RCC 7860 (cell line): ENCODE results near the gene DNASE2.

Source experiments
- DNase-seq: peaks from one replicate; pipeline ENCODE4 v3.0.0-alpha.2; 2015; ENCODE audit warnings: low spot score
- FAIRE-seq: peaks from 2 replicates; lab custom pipeline; 2012; peaks lifted over from hg19 to GRCh38; lab: Jason Lieb, UNC

Gene DNASE2

DNA sequence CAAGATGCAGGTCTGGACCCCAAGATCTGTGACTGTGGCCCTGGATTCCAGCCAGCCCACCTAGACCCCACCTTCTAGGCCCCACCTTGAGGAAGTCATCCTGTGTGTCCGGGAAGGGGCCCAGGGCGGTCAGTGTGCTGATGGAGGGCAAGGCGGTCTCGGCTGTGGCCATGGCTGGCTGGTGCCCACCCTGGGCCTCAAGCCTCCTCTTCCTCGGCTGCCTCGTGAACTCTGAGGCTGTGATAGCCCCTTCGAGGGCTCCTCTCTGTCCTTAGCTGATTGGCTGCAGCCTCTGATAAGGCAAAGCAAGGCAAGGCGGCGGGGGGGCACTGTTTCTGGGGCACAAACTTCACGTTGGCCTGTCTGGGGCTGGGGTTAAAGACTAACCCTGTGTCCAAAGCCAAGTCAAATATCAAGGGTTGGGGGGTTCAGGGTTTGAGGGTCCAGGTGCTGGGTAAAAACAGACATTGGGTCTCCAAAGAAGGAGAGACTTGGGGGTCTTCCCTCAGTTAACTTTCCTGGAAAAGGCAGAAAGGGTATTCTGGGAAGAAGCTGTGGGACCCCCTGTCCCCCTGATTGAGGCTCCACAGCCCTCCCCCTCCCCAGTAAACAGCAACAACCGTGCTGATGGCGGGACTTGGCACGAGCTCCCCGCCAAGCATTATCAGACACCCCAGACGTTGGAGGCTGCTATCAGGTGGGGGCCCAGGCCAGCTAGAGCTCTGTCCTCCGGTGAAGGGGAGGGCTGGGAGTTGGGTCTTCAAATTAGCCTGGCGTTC, 5.9 kb upstream of the DNASE2 start, which contains the start of gene KLF1:
TSS of gene KLF1 (minus strand) at position 233 of the 779 bp plus-strand sequence. CDS start at position 172, 61 bp downstream.
- FAIRE-seq (no peak), DNase-seq (no peak)

- no peak for FAIRE-seq
- no peak for DNase-seq
Measured at GRCh38 chr19:12886651-12886968, 5.4 kb upstream of the DNASE2 start.

GRCh38 chr19:12885749-12886650, 4.8 kb upstream of the DNASE2 start:
- FAIRE-seq (no peak), DNase-seq (no peak)

DNA sequence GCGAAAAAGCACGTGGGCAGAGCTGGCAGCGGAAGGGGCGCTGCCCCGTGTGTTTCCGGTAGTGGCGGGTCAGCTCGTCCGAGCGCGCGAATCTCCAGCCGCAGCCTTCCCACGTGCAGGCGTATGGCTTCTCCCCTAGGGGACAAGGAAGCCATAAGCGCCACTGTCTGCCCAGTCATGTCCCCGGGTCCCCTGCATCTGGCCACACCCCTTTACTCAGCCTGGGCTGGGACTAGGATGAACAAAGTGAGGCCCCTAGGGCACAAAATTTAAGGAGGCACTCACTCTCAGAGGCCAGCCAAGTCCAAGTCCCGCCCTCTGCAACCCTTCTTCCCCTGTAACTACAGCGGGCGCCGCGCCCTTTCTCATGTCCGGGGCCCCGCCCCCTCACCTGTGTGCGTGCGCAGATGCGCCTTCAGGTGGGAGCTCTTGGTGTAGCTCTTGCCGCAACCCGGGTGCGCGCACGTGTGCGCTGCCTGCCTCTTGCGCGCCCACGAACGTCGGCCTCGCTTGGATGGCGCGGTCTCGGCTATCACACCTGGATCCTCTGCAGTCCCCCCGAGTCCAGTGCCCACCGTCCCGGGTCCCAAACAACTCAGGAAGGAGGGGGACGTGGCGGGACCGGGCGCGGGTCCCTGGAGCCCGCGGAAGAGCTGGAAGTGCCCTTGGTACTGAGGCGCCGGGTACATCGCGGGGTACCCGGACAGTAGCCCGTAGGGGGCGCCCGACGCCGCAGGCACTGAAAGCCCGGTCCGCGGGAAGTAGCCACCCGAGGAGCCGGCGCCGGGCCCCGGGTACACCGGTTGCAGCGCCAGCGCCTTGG, 3.9 kb upstream of the DNASE2 start:
- no peak for DNase-seq
- no peak for FAIRE-seq

GRCh38 chr19:12884627-12884925, 3.3 kb upstream of the DNASE2 start:
- no peak for FAIRE-seq
- DNase-seq = no peak

- FAIRE-seq = no peak
- no peak for DNase-seq
Measured at GRCh38 chr19:12884202-12884601, 3.0 kb upstream of the DNASE2 start.

- no peak for DNase-seq
- FAIRE-seq = no peak
Measured at GRCh38 chr19:12882589-12882988, 1.3 kb upstream of the DNASE2 start.

- no peak for FAIRE-seq
Measured at GRCh38 chr19:12880551-12881171, 588 bp downstream of the DNASE2 start.

DNA sequence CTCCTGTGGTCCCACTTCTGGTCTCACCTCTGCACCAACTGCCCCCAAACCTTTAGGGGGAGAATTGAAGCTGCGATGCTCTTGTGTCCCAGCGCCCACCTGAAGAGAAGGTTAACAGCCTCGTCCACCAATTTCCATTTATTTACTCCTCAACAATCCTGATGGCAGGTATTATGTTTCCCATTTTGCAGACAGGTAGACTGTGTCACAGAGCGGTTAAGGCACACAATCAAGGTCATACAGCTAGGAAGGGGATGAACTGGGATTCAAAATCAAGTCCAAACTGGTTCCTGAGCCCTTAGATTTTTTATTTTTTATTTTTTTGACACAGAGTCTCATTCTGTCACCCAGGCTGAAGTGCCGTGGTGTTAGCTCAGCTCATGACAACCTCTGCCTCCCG, 6.2 kb downstream of the DNASE2 start:
- DNase-seq = no peak
- no peak for FAIRE-seq

More at GRCh38 chr19:12880551-12881171, 588 bp downstream of the DNASE2 start:
- DNase-seq = no peak

GRCh38 chr19:12873891-12874745, 7.1 kb downstream of the DNASE2 start:
- DNase-seq (no peak), FAIRE-seq (no peak)

DNA sequence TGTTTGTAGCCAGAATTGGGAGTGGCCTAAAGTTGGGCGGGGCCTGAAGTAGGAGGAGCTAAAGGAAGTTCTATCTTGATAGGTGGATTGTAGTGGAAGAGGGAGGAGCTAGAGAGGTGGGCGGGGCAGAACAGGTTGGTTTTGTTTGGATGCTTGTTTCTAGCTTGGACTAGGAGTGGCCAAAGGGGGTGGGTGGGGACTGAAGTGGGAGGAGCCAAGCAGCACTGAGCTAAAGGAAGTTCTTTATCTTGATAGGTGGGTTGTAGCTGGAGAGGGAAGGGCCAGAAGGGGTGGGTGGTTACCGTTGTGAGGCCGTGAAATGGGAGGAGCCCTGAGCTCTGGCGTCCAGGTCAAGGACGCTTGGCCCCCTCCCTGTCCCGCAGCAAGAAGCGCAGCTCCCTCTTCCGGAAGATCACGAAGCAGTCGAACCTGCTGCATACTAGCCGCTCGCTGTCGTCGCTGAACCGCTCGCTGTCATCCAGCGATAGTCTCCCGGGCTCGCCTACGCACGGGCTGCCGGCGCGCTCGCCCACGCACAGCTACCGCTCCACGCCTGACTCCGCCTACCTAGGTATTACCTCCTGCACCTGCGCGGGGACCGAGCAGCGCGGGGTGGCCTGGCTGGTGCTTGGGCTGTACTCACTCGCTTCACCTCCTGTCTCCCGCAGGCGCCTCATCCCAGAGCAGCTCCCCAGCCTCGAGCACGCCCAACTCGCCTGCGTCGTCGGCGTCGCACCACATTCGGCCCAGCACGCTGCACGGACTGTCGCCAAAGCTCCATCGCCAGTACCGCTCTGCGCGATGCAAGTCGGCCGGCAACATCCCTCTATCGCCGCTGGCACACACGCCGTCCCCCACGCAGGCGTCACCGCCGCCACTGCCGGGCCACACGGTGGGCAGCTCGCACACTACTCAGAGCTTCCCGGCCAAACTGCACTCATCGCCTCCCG, 8.0 kb downstream of the DNASE2 start:
- no peak for DNase-seq
- no peak for FAIRE-seq

DNA sequence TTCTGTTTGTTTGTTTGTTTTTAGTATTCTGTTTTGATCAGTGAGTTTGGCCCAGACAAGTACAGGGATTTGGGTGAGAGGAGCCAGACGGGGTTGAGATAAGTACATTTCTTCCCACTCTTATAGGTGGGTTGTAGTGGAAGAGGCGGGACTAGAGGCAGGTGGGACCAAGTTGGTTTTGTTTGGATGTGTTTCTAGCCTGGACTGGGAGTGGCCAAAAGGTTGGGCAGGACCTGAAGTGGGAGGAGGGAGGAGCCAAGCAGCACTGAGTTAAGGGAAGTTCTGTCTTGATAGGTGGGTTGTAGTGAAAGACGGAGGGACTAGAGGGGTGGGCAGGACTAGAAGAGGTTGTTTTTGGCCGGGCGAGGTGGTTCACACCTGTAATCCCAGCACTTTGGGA, 9.0 kb downstream of the DNASE2 start:
- FAIRE-seq (no peak), DNase-seq (no peak)

- FAIRE-seq (no peak), DNase-seq (no peak)
Measured at GRCh38 chr19:12871681-12872080, 9.6 kb downstream of the DNASE2 start.

- FAIRE-seq (no peak), DNase-seq (no peak)
Measured at GRCh38 chr19:12868540-12869112, 12.6 kb downstream of the DNASE2 start.

DNA sequence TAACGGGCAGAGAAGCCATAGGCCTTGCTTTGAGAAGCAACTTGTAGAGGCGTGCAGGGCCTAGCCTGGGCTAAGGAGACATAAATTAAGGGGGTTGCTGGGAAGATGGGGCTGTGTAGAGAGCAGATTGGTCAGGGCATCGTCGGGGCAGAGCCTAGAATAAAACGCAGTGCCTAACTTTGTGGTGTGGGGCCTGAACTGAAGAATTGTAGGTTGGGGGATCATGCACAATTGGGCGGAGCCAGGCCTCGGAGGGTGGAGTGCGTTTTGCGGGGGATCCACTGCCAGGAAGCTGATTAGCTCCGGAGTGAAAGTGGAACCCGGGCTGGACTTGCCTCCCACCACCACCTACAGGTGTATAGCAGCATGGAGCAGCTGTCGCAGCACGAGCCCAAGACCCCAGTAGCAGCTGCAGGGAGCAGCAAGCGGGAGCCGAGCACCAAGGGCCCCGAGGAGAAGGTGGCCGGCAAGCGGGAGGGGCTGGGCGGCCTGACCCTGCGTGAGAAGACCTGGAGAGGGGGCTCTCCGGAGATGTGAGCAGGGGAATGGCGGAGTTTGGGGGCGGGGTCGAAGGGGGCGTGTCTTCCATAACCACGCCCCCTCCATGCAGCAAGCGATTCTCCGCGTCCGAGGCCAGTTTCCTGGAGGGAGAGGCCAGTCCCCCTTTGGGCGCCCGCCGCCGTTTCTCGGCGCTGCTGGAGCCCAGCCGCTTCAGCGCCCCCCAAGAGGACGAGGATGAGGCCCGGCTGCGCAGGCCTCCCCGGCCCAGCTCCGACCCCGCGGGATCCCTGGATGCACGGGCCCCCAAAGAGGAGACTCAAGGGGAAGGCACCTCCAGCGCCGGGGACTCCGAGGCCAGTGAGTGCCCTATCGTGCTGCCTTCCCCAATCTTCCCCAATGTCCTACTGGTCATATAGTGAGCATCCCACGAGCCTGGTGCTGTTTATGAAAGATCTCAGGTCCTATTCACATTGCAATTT, 13.8 kb downstream of the DNASE2 start:
- FAIRE-seq = no peak
- no peak for DNase-seq

DNA sequence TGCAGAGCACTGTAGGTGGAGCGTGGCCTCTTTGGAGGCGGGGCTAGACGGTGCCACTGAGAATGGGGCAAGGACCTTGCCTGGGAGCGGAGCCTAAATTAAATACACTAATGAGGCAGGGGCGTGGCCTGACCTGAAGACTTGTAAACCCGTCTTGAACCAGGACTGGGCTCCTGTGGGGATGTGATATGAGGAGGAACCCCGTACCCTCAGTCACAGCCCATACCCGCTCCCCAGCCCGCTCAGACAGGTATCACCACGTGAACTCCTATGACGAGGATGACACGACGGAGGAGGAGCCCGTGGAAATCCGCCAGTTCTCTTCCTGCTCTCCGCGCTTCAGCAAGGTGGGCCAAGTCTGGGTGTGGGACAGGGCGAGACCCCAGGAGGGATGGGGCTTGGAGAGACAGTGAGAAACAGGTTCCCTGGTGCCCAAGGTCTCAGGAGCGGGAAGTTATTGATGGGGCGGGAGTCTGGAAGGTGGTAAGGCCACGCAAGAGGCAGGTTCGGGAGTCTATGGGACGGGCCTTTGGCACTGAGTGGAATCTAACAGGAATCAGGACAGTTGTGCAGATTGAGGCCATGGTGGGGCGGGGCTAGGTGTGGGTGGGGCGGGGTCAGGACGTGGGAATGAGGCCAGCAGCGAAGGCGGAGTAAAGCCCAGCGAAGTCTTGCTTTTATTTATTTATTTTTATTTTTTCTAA, 14.7 kb downstream of the DNASE2 start:
- no peak for DNase-seq

More for the DNA sequence above, 14.7 kb downstream of the DNASE2 start:
- no peak for FAIRE-seq
